Right hindlimb (tissue), 1 donor: ENCODE measurements around the gene SPOCK1.

ENCODE experiments used
- DNase-seq: peaks from one replicate; pipeline ENCODE4 v3.0.0-alpha.2; 2018

SPOCK1 gene

GRCh38 chr5:137357436-137357835 lies 141.7 kb downstream of the SPOCK1 start:
- DNase-seq, result no peak

GRCh38 chr5:137356127-137356526 lies 143.0 kb downstream of the SPOCK1 start:
- DNase-seq, result no peak

- no peak for DNase-seq
These were observed 143.4 kb downstream of the SPOCK1 start for GRCh38 chr5:137355708-137356107.

GRCh38 chr5:137352095-137352494 lies 147.0 kb downstream of the SPOCK1 start:
- DNase-seq, result no peak

GRCh38 chr5:137350791-137351190 lies 148.3 kb downstream of the SPOCK1 start:
- no peak for DNase-seq

GRCh38 chr5:137348759-137349158 lies 150.4 kb downstream of the SPOCK1 start:
- no peak for DNase-seq

GRCh38 chr5:137347865-137348264 lies 151.3 kb downstream of the SPOCK1 start:
- DNase-seq, result no peak

- no peak for DNase-seq
These were observed 152.8 kb downstream of the SPOCK1 start for GRCh38 chr5:137346281-137346680.

GRCh38 chr5:137345396-137345795 lies 153.7 kb downstream of the SPOCK1 start:
- no peak for DNase-seq

- DNase-seq, result peak; percentile 24
These were observed 154.3 kb downstream of the SPOCK1 start for GRCh38 chr5:137344723-137345322.

- DNase-seq, result no peak
These were observed 155.1 kb downstream of the SPOCK1 start for GRCh38 chr5:137344021-137344420.

- no peak for DNase-seq
These were observed 156.4 kb downstream of the SPOCK1 start for GRCh38 chr5:137342764-137343163.

GRCh38 chr5:137341831-137342230 lies 157.3 kb downstream of the SPOCK1 start:
- DNase-seq, result no peak

- DNase-seq, result no peak
These were observed 158.2 kb downstream of the SPOCK1 start for GRCh38 chr5:137340881-137341280.

- no peak for DNase-seq
These were observed 162.5 kb downstream of the SPOCK1 start for GRCh38 chr5:137336565-137337120.

GRCh38 chr5:137336161-137336560 lies 163.0 kb downstream of the SPOCK1 start:
- DNase-seq, result no peak

- no peak for DNase-seq
These were observed 163.6 kb downstream of the SPOCK1 start for GRCh38 chr5:137335493-137335892.

- DNase-seq, result no peak
These were observed 165.2 kb downstream of the SPOCK1 start for GRCh38 chr5:137333928-137334327.

- no peak for DNase-seq
These were observed 165.7 kb downstream of the SPOCK1 start for GRCh38 chr5:137333475-137333874.

GRCh38 chr5:137332296-137332695 lies 166.8 kb downstream of the SPOCK1 start:
- no peak for DNase-seq

GRCh38 chr5:137329586-137330296 lies 169.4 kb downstream of the SPOCK1 start:
- no peak for DNase-seq

- DNase-seq, result no peak
These were observed 170.1 kb downstream of the SPOCK1 start for GRCh38 chr5:137328991-137329390.

- no peak for DNase-seq
These were observed 170.7 kb downstream of the SPOCK1 start for GRCh38 chr5:137328463-137328862.

GRCh38 chr5:137325721-137326120 lies 173.4 kb downstream of the SPOCK1 start:
- no peak for DNase-seq
